Measurements from ENCODE around the gene ZBTB16.

The ZBTB16 gene

DNA sequence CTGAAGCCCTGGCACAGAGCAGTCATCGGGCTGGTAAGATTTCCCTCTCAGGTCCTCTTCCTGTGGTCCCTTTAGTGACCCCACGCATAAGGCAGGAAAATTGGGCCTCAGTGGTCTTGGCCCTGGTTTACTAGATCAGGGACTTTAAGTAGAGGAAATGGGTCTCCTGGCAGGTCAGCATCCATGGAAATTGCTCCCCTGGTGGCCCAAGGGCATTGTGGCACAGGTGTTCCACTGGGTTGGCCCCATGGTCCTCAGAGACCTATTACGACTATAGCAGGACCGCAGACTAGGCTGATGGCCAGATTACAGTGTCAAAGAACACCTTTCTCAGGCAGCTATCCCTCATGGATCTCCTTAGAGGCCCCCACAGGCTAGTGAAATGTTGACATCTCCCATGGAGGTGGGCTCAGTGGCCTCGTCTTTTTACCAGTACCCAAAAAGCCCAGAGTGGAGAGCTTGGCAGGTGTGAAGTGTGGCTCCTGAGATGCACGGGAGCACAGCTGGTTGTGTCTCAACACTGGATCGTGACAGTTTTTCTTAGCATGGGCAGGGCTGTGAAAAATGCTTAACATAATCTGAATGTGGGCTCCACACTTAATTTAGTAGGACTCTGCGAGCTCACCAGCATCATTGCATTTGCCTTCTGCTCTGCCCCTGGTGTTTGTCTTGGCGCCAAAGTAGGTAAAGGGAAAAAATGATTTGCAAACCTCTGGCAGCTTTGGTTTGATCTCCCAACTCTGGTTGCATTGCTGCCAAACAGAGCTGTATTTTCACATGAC is 74.2 kb downstream of the ZBTB16 start:
- no peak overlapping the region for H3K4me3 ChIP-seq (replicated peaks; ENCODE audit: low read depth, low read length)
- no peak for TF ChIP-seq CTCF (IDR thresholded peaks at IDR 0.05; ENCODE audit: insufficient read depth, low read length, poor library complexity, severe bottlenecking)
- DNase-seq (ENCODE audit: extremely low read depth, insufficient read length) = no peak
- no peaks in the 10 kb centered on the region for H3K36me3 ChIP-seq (ENCODE audit: control insufficient read depth, insufficient read depth, low read length)
- H3K27me3 ChIP-seq (replicated peaks; ENCODE audit: control insufficient read depth, insufficient read depth, low read length) = no peaks in the 10 kb centered on the region; the same call in 1 of the 2 replicates

DNA sequence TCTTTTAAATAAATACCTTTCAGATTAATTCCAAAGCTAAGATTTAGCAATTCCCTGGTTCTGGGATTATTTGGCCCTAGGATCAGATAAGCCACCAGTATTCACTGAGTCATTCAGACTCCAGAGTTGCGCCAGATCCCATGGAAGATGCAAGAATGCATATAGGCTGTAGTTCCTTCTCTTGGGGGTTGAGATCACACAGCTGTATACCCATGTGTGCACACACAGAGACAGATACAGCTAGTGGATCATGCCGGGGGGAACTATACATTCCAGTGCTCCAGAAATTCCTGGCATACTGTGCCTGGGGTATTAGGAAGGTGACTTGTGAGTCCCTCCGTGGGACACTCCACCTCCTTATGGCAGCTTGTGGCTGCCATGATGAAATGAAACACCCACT is 75.4 kb downstream of the ZBTB16 start:
- Histone ChIP-seq H3K27me3 (replicated peaks; ENCODE audit: control insufficient read depth, insufficient read depth, low read length) (no peaks in the 10 kb centered on the region; the same call in 1 of the 2 replicates), H3K4me3 (replicated peaks; ENCODE audit: low read depth, low read length) (no peak overlapping the region), H3K36me3 (ENCODE audit: control insufficient read depth, insufficient read depth, low read length) (no peaks in the 10 kb centered on the region)
- TF ChIP-seq CTCF (IDR thresholded peaks at IDR 0.05; ENCODE audit: insufficient read depth, low read length, poor library complexity, severe bottlenecking) = no peak
- DNase-seq (ENCODE audit: extremely low read depth, insufficient read length) = no peak

DNA sequence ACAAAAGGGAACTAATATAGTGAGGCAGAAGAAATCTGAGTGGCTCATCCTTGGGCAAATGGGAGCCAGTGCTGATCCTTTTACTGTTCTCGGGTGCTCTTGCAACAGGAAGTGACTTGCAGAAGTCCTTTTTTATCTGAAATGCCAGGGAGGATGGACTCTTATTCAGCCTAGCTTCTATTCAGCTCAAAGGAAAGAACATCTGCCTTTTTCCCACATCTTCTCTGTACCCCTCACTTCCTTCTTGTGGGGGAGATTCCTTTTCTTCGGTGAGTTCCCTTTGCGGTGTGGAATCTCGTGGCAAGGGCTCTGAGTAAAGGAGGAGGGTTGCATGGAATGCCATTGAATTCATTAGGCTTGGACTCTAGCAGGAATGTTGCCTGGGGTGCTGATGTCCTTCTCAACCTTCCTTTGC is 76.2 kb downstream of the ZBTB16 start:
- no peak for DNase-seq (ENCODE audit: extremely low read depth, insufficient read length)
- H3K36me3 ChIP-seq (ENCODE audit: control insufficient read depth, insufficient read depth, low read length) = no peaks in the 10 kb centered on the region
- H3K4me3 ChIP-seq (replicated peaks; ENCODE audit: low read depth, low read length) = no peak overlapping the region
- TF ChIP-seq CTCF (IDR thresholded peaks at IDR 0.05; ENCODE audit: insufficient read depth, low read length, poor library complexity, severe bottlenecking) = no peak
- H3K27me3 ChIP-seq (replicated peaks; ENCODE audit: control insufficient read depth, insufficient read depth, low read length) = no peaks in the 10 kb centered on the region; the same call in 1 of the 2 replicates

GRCh38 chr11:114136686-114137640 is 77.5 kb downstream of the ZBTB16 start:
- TF ChIP-seq CTCF (IDR thresholded peaks at IDR 0.05; ENCODE audit: insufficient read depth, low read length, poor library complexity, severe bottlenecking) = no peak
- DNase-seq (ENCODE audit: extremely low read depth, insufficient read length) = no peak
- H3K4me3 ChIP-seq (replicated peaks; ENCODE audit: low read depth, low read length) = no peak overlapping the region
- no peaks in the 10 kb centered on the region; the same call in 1 of the 2 replicates for H3K27me3 ChIP-seq (replicated peaks; ENCODE audit: control insufficient read depth, insufficient read depth, low read length)
- H3K36me3 ChIP-seq (ENCODE audit: control insufficient read depth, insufficient read depth, low read length) = no peaks in the 10 kb centered on the region

DNA sequence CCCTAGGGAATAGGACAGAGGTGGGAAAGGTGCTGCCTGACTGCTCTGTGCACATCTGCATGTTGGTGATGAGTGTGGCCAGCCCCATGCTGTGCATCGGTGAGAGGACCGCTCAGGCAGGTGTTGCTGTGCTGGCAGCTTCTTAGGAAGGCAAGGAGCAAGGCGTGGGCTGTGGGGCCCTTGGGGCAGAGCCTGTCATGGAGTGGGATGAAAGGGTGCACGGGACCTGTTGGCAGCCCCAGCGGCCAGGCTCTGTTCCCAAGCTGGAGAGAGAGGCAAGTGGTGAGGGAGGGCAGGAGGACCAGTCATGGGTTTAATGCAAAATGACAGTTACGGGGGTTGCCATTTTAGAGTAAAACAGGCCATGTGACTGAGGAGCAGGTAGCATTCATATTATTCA is 78.3 kb downstream of the ZBTB16 start:
- Histone ChIP-seq H3K4me3 (replicated peaks; ENCODE audit: low read depth, low read length) (no peak overlapping the region), H3K27me3 (replicated peaks; ENCODE audit: control insufficient read depth, insufficient read depth, low read length) (no peaks in the 10 kb centered on the region; the same call in 1 of the 2 replicates), H3K36me3 (ENCODE audit: control insufficient read depth, insufficient read depth, low read length) (no peaks in the 10 kb centered on the region)
- TF ChIP-seq CTCF (IDR thresholded peaks at IDR 0.05; ENCODE audit: insufficient read depth, low read length, poor library complexity, severe bottlenecking) = no peak
- DNase-seq (ENCODE audit: extremely low read depth, insufficient read length) = no peak
